Tibial nerve (tissue), 4 donors: ENCODE results near the gene DLK2. TPM values are rescaled to one million over a fixed set of nuclear protein-coding genes. Genes with fewer than 3 reads are reported as not detected.

Source experiments
- DNase-seq, 2 donors: peaks; one replicate each; pipeline ENCODE4 v3.0.0-alpha.2; 2019; ENCODE audit warnings: low spot score in 2 of 2
- H3K27ac ChIP-seq, 4 donors: fragments of 200-600 bp; sonication (generic) in 3 of 4; one replicate each; pipeline ENCODE4 v1.5.1; 2017 to 2019; ENCODE audit warnings: mild to moderate bottlenecking in 1 of 4
- H3K27me3 ChIP-seq, 2 donors: fragments of 200-600 bp; sonication (generic) in 1 of 2; one replicate each; pipeline versions ENCODE4 v1.5.1 to v1.6.0; 2017 to 2019
- H3K36me3 ChIP-seq, 3 donors: fragments of 200-600 bp; sonication (generic); one replicate each; pipeline ENCODE4 v1.5.1; 2018 to 2019
- H3K4me1 ChIP-seq, 4 donors: fragments of 200-600 bp; sonication (generic) in 3 of 4; one replicate each; pipeline ENCODE4 v1.5.1; 2017 to 2019
- H3K4me3 ChIP-seq, 4 donors: fragments of 200-600 bp; sonication (generic) in 3 of 4; one replicate each; pipeline ENCODE4 v1.5.1; 2017 to 2019; ENCODE audit warnings: mild to moderate bottlenecking in 1 of 4, moderate library complexity in 1 of 4
- H3K9me3 ChIP-seq, 4 donors: fragments of 200-600 bp; sonication (generic) in 3 of 4; one replicate each; pipeline ENCODE4 v1.5.1; 2017 to 2019
- EP300 ChIP-seq, 2 donors: sonication (generic); formaldehyde crosslinking; IDR thresholded peaks; one replicate each; pipeline ENCODE4 v1.6.1; 2017; ENCODE audit warnings: antibody characterized with exemption in 2 of 2, mild to moderate bottlenecking in 1 of 2
- POLR2A ChIP-seq, 2 donors: fragments of 450-650 bp; IDR thresholded peaks; one replicate each; pipeline ENCODE4 v1.6.1; 2017; ENCODE audit warnings: antibody characterized with exemption in 2 of 2, mild to moderate bottlenecking in 2 of 2, moderate library complexity in 2 of 2
- WGBS, 2 donors: methylation state at CpG; one replicate each; pipeline ENCODE4 v1.1.5; 2018; 5-methylcytosine and 5-hydroxymethylcytosine counted together
- small RNA-seq: library from RNA; depleted of rRNA; stranded (forward); fragments of <200 nt; gene quantifications from one replicate; pipeline ENCODE3, GENCODE V24; 2016
- total RNA-seq, 4 donors: library from RNA; depleted of rRNA; stranded (reverse); fragments of >200 nt; gene quantifications; one replicate each; pipeline ENCODE4 v1.1.0, GENCODE V29; 2016
- TF ChIP-seq, protein P1 (sequence below), 5 experiments: fragments of 200-600 bp in 3 of 5; fragments of 450-650 bp in 2 of 5; sonication (generic) in 3 of 5; IDR thresholded peaks; one replicate each; pipeline ENCODE4 v1.5.1; 2016 to 2019; ENCODE audit warnings: antibody characterized with exemption in 5 of 5, mild to moderate bottlenecking in 3 of 5, moderate library complexity in 2 of 5

DLK2 gene
- total RNA-seq, 4 donors from 2014 or later, result 1.0 to 3.5 TPM; not detected in 2

DNA sequence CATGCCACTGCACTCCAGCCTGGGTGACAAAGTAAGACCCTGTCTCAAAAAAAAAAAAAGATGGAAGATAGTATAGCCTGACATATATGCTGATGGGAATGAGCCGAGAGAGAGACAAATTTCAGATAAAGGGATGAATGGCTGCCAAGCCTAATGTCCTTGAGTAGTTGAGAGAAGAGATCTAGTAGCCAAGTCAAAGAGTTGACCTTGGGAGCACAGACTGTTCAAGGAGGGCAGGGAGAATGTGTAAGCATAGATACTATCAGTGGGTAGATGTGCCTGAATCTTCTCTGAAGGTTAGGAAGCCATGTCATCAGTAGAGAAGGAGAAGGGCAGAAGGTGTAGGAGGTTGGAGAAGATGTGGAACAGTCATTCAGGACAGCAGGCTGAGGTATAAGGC lies 48.1 kb downstream of the DLK2 start:
- no peak overlapping the region for H3K27ac ChIP-seq
- H3K9me3 ChIP-seq, result peaks cover 0 to 2% (median 0%) of the 10 kb centered on the region in 4 donors
- no peaks in the 10 kb centered on the region for H3K36me3 ChIP-seq
- H3K4me1 ChIP-seq, result no peaks in the 10 kb centered on the region
- DNase-seq, result no peak
- 90 to 97% methylated on average over 1 of the region's 1 CpG for WGBS, 2 donors
- H3K4me3 ChIP-seq, result no peak overlapping the region
- peaks cover 0 to 3% of the 10 kb centered on the region in 2 donors for H3K27me3 ChIP-seq
- no peak for TF ChIP-seq EP300 (IDR thresholded peaks at IDR 0.05)
- TF ChIP-seq, protein P1, sequence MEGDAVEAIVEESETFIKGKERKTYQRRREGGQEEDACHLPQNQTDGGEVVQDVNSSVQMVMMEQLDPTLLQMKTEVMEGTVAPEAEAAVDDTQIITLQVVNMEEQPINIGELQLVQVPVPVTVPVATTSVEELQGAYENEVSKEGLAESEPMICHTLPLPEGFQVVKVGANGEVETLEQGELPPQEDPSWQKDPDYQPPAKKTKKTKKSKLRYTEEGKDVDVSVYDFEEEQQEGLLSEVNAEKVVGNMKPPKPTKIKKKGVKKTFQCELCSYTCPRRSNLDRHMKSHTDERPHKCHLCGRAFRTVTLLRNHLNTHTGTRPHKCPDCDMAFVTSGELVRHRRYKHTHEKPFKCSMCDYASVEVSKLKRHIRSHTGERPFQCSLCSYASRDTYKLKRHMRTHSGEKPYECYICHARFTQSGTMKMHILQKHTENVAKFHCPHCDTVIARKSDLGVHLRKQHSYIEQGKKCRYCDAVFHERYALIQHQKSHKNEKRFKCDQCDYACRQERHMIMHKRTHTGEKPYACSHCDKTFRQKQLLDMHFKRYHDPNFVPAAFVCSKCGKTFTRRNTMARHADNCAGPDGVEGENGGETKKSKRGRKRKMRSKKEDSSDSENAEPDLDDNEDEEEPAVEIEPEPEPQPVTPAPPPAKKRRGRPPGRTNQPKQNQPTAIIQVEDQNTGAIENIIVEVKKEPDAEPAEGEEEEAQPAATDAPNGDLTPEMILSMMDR (IDR thresholded peaks at IDR 0.05), result no peak
- no peak for TF ChIP-seq POLR2A (IDR thresholded peaks at IDR 0.05)

DNA sequence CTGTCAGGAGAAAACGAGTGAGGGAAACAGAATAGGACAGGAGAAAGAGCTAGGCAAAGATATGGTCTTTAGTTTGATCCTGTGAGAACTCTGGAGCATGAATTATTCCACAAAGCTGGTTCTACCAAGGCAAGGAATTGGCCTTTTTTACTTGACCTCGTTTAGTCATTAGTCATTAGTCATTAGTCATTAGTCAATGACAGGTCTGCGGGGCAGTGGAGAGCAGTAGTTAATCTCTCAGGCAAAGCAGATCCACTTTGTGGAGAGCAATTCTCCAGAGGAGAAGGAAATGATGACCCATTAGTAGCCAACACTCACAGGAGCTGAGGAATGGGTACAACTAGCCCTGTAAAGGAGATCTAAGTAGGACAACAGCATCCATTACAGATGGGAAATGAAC lies 50.0 kb downstream of the DLK2 start:
- Histone ChIP-seq H3K4me3 (no peak overlapping the region), H3K4me1 (no peaks in the 10 kb centered on the region), H3K27ac (no peak overlapping the region), H3K36me3 (no peaks in the 10 kb centered on the region), H3K9me3 (peaks cover 0 to 2% (median 0%) of the 10 kb centered on the region in 4 donors), H3K27me3 (peaks cover 0 to 3% of the 10 kb centered on the region in 2 donors)
- 59 to 61% methylated on average over 3 of the region's 3 CpGs for WGBS, 2 donors
- no peak for DNase-seq
- no peak for TF ChIP-seq EP300 (IDR thresholded peaks at IDR 0.05)
- no peak for TF ChIP-seq POLR2A (IDR thresholded peaks at IDR 0.05)
- TF ChIP-seq, protein P1 (IDR thresholded peaks at IDR 0.05), result no peak

DNA sequence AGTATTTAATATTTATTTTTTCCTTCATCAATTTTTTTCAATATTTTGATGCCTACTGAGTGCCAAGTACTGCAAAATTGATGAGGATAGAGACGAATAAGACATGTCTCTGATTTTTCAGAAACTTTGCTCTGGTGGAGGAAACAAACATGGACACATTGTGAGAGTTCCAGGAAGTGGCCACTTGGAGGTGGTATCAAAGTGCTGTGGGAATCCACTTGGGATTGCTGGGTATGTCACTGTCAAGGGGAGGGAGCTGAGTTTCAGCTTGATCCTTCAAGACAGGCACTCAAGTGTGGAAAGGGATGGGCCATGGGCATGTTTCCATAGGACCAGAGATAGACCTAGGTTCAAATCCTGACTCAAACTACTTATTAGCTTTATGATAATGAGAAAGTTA lies 52.5 kb downstream of the DLK2 start:
- DNase-seq, result no peak
- 75 to 79% methylated on average over 1 of the region's 1 CpG for WGBS, 2 donors
- no peak for TF ChIP-seq POLR2A (IDR thresholded peaks at IDR 0.05)
- no peak for TF ChIP-seq EP300 (IDR thresholded peaks at IDR 0.05)
- TF ChIP-seq, protein P1 (IDR thresholded peaks at IDR 0.05), result no peak
- H3K4me3 ChIP-seq, result no peak overlapping the region
- H3K9me3 ChIP-seq, result peaks cover 0 to 2% (median 0%) of the 10 kb centered on the region in 4 donors
- H3K4me1 ChIP-seq, result no peaks in the 10 kb centered on the region
- no peaks in the 10 kb centered on the region for H3K27me3 ChIP-seq
- no peaks in the 10 kb centered on the region for H3K36me3 ChIP-seq
- no peak overlapping the region for H3K27ac ChIP-seq

DNA sequence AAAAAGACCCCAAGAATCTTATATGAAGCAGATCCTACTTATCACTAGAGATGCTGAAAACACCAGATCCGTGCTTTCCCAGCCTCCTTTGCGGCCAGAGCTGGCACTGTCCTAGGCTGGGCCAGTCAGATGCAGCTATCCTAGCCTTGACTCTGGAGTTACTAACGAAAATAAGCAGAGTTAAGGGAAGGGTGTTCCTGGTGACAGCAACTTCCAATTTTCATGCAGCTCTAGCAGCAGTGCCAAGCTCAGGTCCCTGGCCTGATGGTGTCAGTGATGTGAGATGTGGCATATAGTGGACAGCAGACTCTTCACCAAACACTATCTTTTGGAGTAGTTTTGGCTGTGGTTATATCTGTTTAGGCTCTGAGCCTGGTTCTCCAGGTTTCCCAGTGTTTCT lies 53.6 kb downstream of the DLK2 start:
- 78 to 81% methylated on average over 3 of the region's 3 CpGs for WGBS, 2 donors
- no peak for TF ChIP-seq POLR2A (IDR thresholded peaks at IDR 0.05)
- no peak for TF ChIP-seq EP300 (IDR thresholded peaks at IDR 0.05)
- TF ChIP-seq, protein P1 (IDR thresholded peaks at IDR 0.05), result no peak

More for the DNA sequence above, 53.6 kb downstream of the DLK2 start:
- Histone ChIP-seq H3K27me3 (no peaks in the 10 kb centered on the region), H3K36me3 (no peaks in the 10 kb centered on the region), H3K4me3 (no peak overlapping the region), H3K4me1 (no peaks in the 10 kb centered on the region), H3K27ac (no peak overlapping the region), H3K9me3 (peaks cover 0 to 2% (median 0%) of the 10 kb centered on the region in 4 donors)
- DNase-seq, result no peak

Small RNAs within 50 kb of the gene (small RNA-seq; reads per million reads assigned to genes)
- gene MIR6780B, result not detected
- gene RNU6-1113P, result not detected

Other genes starting within 250 kb of the DLK2 start
- gene DNPH1, start 226.1 kb downstream of the DLK2 start, total RNA-seq, result 100 to 1,000 TPM in 2 of 4 donors, 10 to 100 TPM in 2; 61.8 to 114 (median 101) TPM
- not detected for gene TTBK1, start 212.1 kb downstream of the DLK2 start, total RNA-seq
- gene SLC22A7, start 157.3 kb downstream of the DLK2 start, total RNA-seq, result not detected
- 10 to 100 TPM in 1 of 4 donors, 1 to 10 TPM in 2, not detected in 1; 5.2 to 12.7 (median 6.1) TPM for gene CRIP3, start 146.7 kb downstream of the DLK2 start, total RNA-seq
- 10 to 100 TPM; 18.4 to 26.4 (median 22.9) TPM for gene ZNF318, start 85.9 kb downstream of the DLK2 start, total RNA-seq
- 10 to 100 TPM; 14.9 to 35.9 (median 27.1) TPM for gene ABCC10, start 28.0 kb downstream of the DLK2 start, total RNA-seq
- 10 to 100 TPM; 30.2 to 43.8 (median 32.3) TPM for gene TJAP1, start 22.0 kb upstream of the DLK2 start, total RNA-seq
- gene LRRC73, start 54.8 kb upstream of the DLK2 start, total RNA-seq, result 1 to 10 TPM in 3 of 4 donors, under 1 TPM in 1; 0.59 to 2.4 (median 1.3) TPM
- 100 to 1,000 TPM in 1 of 4 donors, 10 to 100 TPM in 3; 61.7 to 105 (median 77.9) TPM for gene YIPF3, start 61.4 kb upstream of the DLK2 start, total RNA-seq
- gene POLR1C, start 61.5 kb upstream of the DLK2 start, total RNA-seq, result 10 to 100 TPM; 24.5 to 45.5 (median 29.7) TPM
- gene XPO5, start 120.5 kb upstream of the DLK2 start, total RNA-seq, result 10 to 100 TPM; 12.5 to 38.3 (median 32.8) TPM
- gene POLH, start 120.6 kb upstream of the DLK2 start, total RNA-seq, result 1 to 10 TPM; 6.0 to 9.2 (median 8.5) TPM
- 10 to 100 TPM; 33.2 to 58.5 (median 39.7) TPM for gene GTPBP2, start 173.7 kb upstream of the DLK2 start, total RNA-seq
- 10 to 100 TPM; 16.3 to 36.9 (median 21.5) TPM for gene MAD2L1BP, start 180.3 kb upstream of the DLK2 start, total RNA-seq
- gene RSPH9, start 189.5 kb upstream of the DLK2 start, total RNA-seq, result under 1 TPM in 3 of 4 donors, not detected in 1; 0.30 to 0.66 (median 0.63) TPM
- gene MRPS18A, start 232.2 kb upstream of the DLK2 start, total RNA-seq, result 10 to 100 TPM; 38.1 to 45.8 (median 43.9) TPM